ENCODE data around the gene JSRP1. TPM values are rescaled to one million over a fixed set of nuclear protein-coding genes. Genes with fewer than 3 reads are reported as not detected.

JSRP1 gene
- total RNA-seq, 1 donor from 2014 or later = 2.0 TPM

DNA sequence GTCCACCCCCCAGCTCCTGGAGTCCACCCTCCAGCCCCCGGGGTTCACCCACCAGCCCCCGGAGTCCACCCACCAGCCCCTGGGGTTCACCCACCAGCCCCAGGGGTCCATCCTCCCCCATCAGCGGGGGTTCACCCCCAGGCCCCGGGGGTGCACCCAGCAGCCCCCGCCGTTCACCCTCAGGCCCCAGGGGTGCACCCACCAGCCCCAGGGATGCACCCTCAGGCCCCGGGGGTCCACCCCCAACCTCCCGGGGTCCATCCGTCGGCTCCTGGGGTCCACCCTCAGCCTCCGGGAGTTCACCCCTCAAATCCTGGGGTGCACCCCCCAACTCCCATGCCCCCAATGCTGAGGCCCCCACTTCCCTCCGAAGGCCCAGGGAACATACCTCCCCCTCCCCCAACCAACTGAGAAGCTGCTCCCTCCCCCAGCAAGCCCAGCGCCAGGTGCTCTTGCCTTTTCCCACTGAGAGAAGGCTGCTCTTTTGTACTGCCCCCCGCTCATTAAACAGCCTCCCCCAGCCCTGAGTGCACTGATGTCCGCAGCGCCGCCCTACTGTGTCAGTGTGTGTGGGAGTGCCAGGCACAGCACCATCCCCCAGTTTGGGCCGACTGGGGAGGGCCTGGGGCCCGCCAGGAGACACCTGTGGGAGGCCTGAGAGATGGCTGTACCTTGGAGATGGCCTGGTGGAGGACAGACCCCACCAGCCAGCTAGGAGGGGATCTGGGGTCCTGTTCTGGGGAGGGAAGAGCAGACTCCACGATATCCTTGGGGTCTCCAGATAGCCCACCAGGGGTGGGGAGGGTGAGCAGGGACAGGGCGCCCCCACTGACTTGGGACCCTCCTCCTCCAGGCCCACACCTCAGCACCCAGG is 7.8 kb downstream of the JSRP1 start:
- FAIRE-seq (no peak), DNase-seq (ENCODE audit: low spot score in 2 of 2) (no peak)

DNA sequence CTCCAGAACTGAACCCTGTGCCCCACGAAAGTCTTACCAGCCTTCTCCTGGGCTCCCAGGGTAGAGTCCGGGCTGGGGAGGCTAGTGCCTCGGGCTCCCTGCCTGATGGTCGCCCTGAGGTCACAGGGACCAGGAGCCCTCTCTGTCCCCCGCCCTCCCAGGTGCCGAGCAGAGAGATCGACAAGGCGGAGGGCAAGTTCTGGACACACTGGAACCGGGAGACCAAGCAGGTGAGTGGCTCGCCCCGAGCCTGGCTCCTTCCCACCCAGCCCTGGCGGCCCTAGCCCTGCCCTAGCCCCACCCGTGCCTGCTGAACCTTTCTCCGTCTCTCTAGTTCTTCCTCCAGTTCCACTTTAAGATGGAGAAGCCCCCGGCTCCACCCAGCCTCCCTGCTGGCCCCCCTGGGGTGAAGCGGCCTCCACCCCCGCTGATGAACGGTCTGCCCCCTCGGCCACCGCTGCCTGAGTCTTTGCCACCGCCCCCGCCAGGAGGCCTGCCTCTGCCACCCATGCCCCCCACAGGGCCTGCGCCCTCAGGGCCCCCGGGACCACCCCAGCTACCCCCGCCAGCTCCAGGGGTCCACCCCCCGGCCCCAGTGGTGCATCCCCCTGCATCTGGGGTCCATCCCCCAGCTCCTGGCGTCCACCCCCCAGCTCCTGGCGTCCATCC is 8.7 kb downstream of the JSRP1 start:
- DNase-seq (ENCODE audit: low spot score in 2 of 2) (no peak), FAIRE-seq (no peak)

GRCh38 chr19:2246801-2247361 is 9.3 kb downstream of the JSRP1 start:
- FAIRE-seq (no peak), DNase-seq (ENCODE audit: low spot score in 2 of 2) (peak in 1 of 2 donors; percentile 81)

GRCh38 chr19:2246014-2246620 is 10.1 kb downstream of the JSRP1 start:
- no peak for DNase-seq (ENCODE audit: low spot score in 2 of 2)
- FAIRE-seq = no peak

DNA sequence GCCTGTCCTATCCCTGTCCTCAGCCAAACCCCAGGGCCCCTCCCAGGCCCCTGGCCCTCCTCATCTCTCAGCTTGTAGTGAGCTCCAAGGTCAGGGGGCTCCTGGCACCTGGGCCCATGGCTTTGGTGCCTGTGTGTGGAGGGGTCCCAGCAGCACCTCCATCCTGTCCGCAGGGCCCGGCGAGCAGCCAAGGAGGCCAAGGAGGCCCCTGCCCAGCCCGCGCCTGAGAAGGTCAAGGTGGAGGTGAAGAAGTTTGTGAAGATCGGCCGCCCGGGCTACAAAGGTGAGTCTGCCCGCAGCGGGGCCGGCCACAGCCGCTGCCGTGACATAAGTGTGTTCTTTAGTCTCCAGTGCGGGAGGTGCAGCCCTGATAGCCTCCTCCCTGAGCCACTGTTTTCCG is 10.9 kb downstream of the JSRP1 start:
- FAIRE-seq = no peak
- DNase-seq (ENCODE audit: low spot score in 2 of 2) = no peak

DNA sequence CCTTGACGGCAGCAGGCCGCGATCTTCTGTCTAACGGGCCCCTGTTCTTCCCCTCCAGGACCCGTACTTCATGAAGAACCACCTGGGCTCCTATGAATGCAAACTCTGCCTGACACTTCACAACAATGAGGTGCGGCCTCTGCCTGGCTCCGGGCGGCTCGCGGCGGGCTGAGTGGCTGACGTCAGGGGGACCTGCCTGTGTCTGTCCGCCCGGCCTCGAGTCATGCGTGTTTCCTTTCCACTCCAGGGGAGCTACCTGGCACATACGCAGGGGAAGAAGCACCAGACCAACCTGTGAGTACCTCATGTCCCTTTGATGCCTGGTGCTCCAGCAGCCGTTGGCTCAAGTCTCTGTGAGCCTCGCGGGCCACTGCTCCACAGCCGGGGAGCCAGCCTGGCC is 11.7 kb downstream of the JSRP1 start:
- DNase-seq (ENCODE audit: low spot score in 2 of 2) (no peak), FAIRE-seq (no peak)

DNA sequence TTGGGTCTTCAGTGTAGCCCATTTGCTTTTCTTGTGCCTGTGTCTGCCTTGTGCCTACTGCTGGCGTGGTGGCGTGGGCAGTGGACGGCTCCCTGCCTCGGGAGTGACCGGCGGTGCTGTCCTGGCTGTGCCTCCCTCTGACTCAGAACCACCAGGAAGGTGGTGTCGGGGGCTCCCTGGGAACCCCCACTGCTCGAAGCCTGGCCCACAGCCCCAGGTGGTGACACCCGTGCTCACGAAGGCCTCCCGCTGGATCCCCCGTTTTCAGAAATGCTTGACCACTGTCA is 12.1 kb downstream of the JSRP1 start:
- FAIRE-seq (no peak), DNase-seq (ENCODE audit: low spot score in 2 of 2) (no peak)

DNA sequence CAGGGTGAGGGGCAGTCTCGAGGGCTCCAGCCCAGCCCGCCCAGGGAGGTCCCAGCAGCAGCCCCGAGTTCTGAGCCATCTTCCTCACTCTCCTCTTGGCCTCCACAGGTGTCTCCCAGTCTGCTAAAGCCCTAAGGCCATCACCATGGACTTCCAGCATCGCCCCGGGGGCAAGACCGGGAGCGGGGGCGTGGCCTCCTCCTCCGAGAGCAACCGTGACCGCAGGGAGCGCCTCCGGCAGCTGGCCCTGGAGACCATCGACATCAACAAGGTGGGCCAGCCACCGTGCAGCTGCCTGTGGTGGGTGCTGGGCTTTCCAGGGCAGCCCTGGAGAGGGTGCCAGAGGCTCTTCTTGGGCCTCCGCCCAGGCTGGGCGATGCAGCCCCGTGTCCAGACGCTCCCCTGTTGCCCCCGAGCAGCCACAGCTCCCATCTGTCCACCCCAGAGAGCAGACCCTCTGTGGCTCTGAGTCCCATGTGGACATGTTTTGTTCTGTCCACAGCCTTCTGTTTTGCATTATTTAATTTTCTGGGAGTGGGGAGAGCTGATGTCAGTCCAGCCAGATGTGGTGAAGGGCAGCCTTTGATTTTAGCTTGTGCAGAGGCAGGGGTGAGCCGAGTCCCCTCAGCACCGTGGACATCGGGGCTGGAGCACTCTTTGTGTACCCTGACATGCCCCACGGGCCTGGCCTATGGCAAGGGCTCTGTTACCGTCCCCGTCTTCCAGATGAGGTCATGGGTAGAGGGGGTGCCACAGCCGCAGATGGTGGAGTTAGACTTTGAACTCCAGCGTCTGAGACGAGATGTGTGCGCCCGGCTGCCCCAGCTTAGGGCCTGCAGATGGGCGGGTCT is 12.7 kb downstream of the JSRP1 start:
- DNase-seq (ENCODE audit: low spot score in 2 of 2) (no peak), FAIRE-seq (no peak)

DNA sequence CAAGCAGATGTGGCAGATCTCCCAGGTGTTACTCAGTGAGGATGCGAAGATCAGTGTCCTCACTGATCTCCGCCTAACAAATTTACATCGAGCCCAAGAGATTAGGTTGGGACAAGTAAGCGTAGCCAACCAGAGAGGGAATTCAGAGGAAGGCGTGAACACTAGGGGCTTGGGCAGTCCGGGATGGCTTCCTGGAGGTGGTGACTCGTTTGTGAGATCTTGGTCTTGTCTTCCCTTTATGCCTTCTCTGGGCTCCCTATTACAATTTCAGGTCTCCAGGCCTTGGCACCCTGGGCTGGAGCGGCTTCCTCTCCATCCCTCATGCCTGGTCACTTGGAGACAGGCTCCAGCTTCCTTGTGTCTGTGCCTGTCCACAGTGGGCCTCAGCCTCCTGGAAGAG is 13.4 kb downstream of the JSRP1 start:
- FAIRE-seq (no peak), DNase-seq (ENCODE audit: low spot score in 2 of 2) (no peak)

DNA sequence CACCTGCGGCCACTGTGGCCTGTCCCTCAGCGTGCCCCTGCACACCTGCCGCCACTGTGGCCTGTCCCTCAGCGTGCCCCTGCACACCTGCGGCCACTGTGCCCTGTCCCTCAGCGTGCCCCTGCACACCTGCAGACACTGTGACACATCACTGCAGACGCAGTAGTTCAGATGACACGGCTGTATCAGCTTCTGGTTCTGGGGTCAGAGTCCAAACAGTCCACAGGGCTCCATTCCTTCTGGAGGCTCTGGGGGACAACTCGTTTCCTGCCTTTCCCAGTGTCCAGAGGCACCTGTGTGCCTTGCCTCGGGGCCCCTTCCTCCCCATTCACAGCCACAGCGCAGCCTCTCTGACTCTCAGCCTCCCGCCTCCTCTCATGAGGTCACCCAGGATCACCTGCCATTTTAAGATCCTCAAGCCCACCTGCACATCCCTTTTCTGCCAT is 14.1 kb downstream of the JSRP1 start:
- FAIRE-seq (no peak), DNase-seq (ENCODE audit: low spot score in 2 of 2) (no peak)

DNA sequence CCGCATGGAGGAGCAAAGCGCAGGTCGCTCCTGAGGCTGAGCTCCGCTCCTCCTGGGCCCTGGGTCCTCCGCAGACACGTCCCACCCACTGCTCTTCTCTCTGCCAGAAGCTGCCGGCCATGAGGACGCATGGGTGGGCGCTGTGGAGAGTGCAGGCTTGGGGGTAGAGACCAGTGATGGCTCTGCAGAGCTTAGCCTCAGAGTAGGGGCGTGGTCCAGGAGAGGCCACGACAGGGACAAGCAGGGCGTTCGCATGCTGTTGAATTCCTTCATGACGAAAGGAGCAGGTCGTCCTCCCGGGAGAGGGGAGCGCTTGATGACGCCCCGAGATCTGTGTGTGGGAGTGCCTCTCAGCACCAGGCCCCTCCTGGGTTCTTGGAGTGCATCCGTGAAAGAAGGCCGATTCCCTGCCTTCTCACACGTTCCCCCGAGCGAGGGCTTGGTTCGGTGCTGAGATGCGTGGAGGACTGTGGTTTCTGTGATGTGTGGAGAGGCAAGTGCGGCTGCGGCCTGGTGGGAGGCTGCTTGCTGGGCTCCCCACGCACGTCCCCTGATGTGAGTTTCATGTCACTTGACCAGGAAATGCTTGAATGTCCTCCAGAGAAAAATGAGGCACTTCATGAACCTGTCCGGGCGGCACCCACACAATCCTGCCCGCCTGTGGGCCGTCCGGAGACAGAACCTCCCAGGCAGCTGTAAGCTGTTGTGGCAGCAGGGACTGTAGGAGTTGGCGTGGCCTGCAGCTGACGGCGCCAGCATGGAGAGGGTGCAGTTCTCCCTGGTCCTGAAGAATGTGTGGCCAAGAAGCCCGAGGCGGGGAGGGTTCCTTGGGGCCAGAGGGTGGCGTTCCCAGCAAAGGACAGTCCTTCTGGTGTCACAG is 15.1 kb downstream of the JSRP1 start:
- no peak for DNase-seq (ENCODE audit: low spot score in 2 of 2)
- FAIRE-seq = no peak

DNA sequence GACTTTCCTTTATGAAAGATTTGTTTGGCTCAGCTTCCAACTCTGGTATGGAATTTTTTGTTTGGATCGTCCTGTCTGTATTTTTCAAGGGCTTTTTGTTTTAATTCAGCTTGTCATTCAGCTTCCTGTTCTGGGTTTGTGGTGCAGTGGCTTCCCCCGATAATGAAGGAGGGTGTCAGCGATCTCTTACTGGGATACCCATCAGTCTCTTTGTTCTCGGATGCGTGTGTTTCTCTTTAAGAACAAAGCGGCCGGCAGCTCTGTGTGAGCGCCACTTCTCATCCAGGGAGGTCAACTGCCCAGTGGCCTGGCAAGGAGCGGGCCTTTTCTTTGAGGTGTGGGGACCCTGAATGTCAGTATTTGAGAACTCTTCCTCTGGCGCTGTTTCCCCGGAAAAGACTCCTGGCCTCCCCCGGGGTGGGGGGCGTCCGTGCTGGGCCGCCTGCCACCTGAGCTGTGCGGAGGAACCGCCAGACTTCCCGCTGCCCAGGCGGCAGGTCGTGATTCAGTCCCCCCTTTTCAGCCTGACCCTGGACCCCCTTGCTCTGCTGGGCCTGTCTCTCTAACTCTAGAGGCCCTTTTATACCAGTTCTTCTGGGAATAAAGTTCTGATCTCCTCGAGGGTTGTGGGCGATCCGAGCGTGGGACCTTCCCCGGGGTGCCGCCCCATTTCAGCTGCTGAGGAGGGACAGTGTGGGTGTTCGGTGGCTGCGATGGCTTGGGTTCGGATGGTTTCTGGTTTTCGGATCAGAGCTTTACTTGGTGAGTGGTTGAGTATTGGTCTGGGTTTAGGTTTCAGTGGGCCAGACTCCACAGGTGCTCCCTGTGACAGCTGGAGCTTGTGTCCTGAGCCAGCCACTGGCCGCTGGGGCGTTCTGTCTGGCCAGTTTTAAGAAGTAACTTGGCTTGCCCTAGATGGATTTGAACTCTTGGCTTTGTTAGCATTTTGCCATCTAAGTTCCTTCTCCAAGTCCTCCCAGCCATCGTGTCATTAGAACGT is 16.1 kb downstream of the JSRP1 start:
- no peak for DNase-seq (ENCODE audit: low spot score in 2 of 2)
- no peak for FAIRE-seq

DNA sequence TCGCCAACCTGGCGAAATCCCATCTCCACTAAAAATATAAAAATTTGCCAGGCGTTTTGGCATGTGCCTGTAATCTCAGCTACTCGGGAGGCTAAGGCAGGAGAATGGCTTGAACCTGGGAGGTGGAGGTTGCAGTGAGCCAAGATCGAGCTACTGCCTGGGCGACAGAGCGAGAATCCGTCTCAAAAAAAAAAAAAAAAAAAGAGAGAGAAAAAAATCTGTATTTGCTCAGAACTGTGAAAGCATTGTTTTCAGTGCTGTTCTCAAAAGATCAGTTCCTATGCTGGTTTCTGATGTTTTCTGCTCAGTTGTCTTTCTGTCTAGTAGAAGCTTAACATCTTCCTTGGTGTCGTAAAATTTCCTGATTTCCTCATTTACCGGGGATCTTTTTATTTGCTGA is 17.0 kb downstream of the JSRP1 start:
- DNase-seq (ENCODE audit: low spot score in 2 of 2) = no peak
- no peak for FAIRE-seq

DNA sequence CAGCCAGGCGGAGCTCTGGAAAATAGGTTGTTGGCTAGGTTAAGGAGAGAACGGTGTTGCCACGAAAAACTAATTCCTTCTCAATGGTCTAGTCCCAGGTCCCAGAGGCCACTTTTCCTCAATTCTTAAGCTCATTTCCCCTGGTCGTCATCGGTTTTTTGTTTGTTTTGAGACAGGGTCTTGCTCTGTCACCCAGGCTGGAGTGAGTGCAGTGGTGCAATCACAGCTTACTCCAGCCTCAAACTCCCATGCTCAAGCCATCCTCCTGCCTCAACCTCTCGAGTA is 18.4 kb downstream of the JSRP1 start:
- DNase-seq (ENCODE audit: low spot score in 2 of 2) (no peak), FAIRE-seq (no peak)

GRCh38 chr19:2237051-2237868 is 19.0 kb downstream of the JSRP1 start:
- no peak for FAIRE-seq
- DNase-seq (ENCODE audit: low spot score in 2 of 2) = no peak

- FAIRE-seq = no peak
- peak; percentile 98 to 99 for DNase-seq (ENCODE audit: low spot score in 2 of 2)
These were observed 19.7 kb downstream of the JSRP1 start, which contains the start of the genes PLEKHJ1 and SF3A2 for GRCh38 chr19:2236314-2237050. PLEKHJ1 (minus strand) TSS chr19:2236329; CDS start chr19:2236248, 81 bp downstream. SF3A2 (plus strand) TSS chr19:2236824; CDS start chr19:2243419, 6,595 bp downstream.

- FAIRE-seq (no peak), DNase-seq (ENCODE audit: low spot score in 2 of 2) (no peak)
These were observed 20.2 kb downstream of the JSRP1 start for GRCh38 chr19:2236064-2236313.
